Activated T-cell treated with anti-CD3 and anti-CD28 coated beads, Interleukin-2, amount 50 U/mL, for 4 hours (primary cell): ENCODE results near the gene ZNF396. TPM values are rescaled to one million over a fixed set of nuclear protein-coding genes. Genes with fewer than 3 reads are reported as not detected.

Experiments
- ATAC-seq, 2 donors: fragments of 200-7000 bp; cut with Tn5 transposase; one replicate each; pipeline ENCODE4 v1.10.0; 2021
- DNase-seq: peaks from one replicate; pipeline ENCODE4 v3.0.0-alpha.2; 2020
- H3K27me3 Mint-ChIP-seq: one replicate; pipeline ENCODE4 v1.8.0; 2021; ENCODE audit warnings: low read depth, mixed read lengths
- H3K36me3 Mint-ChIP-seq: one replicate; pipeline ENCODE4 v1.8.0; 2022; ENCODE audit warnings: mixed read lengths; ENCODE audit not compliant: insufficient read depth
- H3K4me1 Mint-ChIP-seq: one replicate; pipeline ENCODE4 v1.8.0; 2021; ENCODE audit warnings: low read depth, mixed read lengths
- H3K4me3 Mint-ChIP-seq: one replicate; pipeline ENCODE4 v1.8.0; 2021; ENCODE audit warnings: mild to moderate bottlenecking, moderate library complexity, mixed read lengths
- H3K9me3 Mint-ChIP-seq: one replicate; pipeline ENCODE4 v1.8.0; 2021; ENCODE audit warnings: mixed read lengths
- total RNA-seq, 3 donors: library from RNA; stranded (reverse); gene quantifications; one replicate each; pipeline ENCODE4 v1.2.1, GENCODE V29; 2021

ZNF396 gene
- total RNA-seq, 3 donors from 2014 or later = 0.20 to 0.49 (median 0.29) TPM

GRCh38 chr18:35335866-35336265, 41.3 kb downstream of the ZNF396 start:
- ATAC-seq (no peak), DNase-seq (no peak)
- H3K9me3 Mint-ChIP-seq = no peaks in the 10 kb centered on the region
- H3K4me3 Mint-ChIP-seq = no peak overlapping the region
- no peaks in the 10 kb centered on the region for H3K27me3 Mint-ChIP-seq
- peaks cover 60% of the 10 kb centered on the region for H3K36me3 Mint-ChIP-seq
- H3K4me1 Mint-ChIP-seq = peaks cover 31% of the 10 kb centered on the region

- Mint-ChIP-seq H3K36me3 (peaks cover 53% of the 10 kb centered on the region), H3K4me1 (peaks cover 24% of the 10 kb centered on the region), H3K4me3 (no peak overlapping the region), H3K27me3 (no peaks in the 10 kb centered on the region), H3K9me3 (no peaks in the 10 kb centered on the region)
- ATAC-seq (no peak), DNase-seq (no peak)
Observed at GRCh38 chr18:35334821-35335220, 42.3 kb downstream of the ZNF396 start.

GRCh38 chr18:35334212-35334611, 42.9 kb downstream of the ZNF396 start:
- peaks cover 47% of the 10 kb centered on the region for H3K36me3 Mint-ChIP-seq
- ATAC-seq (no peak), DNase-seq (no peak)
- peaks cover 17% of the 10 kb centered on the region for H3K4me1 Mint-ChIP-seq
- no peaks in the 10 kb centered on the region for H3K9me3 Mint-ChIP-seq
- no peak overlapping the region for H3K4me3 Mint-ChIP-seq
- no peaks in the 10 kb centered on the region for H3K27me3 Mint-ChIP-seq

- DNase-seq = no peak
- peaks cover 4% of the 10 kb centered on the region for H3K9me3 Mint-ChIP-seq
- H3K4me1 Mint-ChIP-seq = peaks cover 2% of the 10 kb centered on the region
- peaks cover 27% of the 10 kb centered on the region for H3K36me3 Mint-ChIP-seq
- no peak for ATAC-seq
- H3K27me3 Mint-ChIP-seq = no peaks in the 10 kb centered on the region
- no peak overlapping the region for H3K4me3 Mint-ChIP-seq
Observed at GRCh38 chr18:35331367-35332087, 45.6 kb downstream of the ZNF396 start.

GRCh38 chr18:35328868-35329267, 48.3 kb downstream of the ZNF396 start:
- no peaks in the 10 kb centered on the region for H3K4me1 Mint-ChIP-seq
- peaks cover 4% of the 10 kb centered on the region for H3K9me3 Mint-ChIP-seq
- no peaks in the 10 kb centered on the region for H3K27me3 Mint-ChIP-seq
- DNase-seq (no peak), ATAC-seq (no peak)
- H3K36me3 Mint-ChIP-seq = peaks cover 11% of the 10 kb centered on the region
- no peak overlapping the region for H3K4me3 Mint-ChIP-seq

GRCh38 chr18:35326695-35327387, 50.3 kb downstream of the ZNF396 start:
- ATAC-seq (no peak), DNase-seq (no peak)
- H3K9me3 Mint-ChIP-seq = peaks cover 4% of the 10 kb centered on the region
- no peaks in the 10 kb centered on the region for H3K27me3 Mint-ChIP-seq
- no peaks in the 10 kb centered on the region for H3K4me1 Mint-ChIP-seq
- peaks cover 1% of the 10 kb centered on the region for H3K36me3 Mint-ChIP-seq
- H3K4me3 Mint-ChIP-seq = no peak overlapping the region

GRCh38 chr18:35324926-35325655, 52.0 kb downstream of the ZNF396 start:
- no peak for ATAC-seq
- no peaks in the 10 kb centered on the region for H3K27me3 Mint-ChIP-seq
- peaks cover 1% of the 10 kb centered on the region for H3K36me3 Mint-ChIP-seq
- H3K4me1 Mint-ChIP-seq = no peaks in the 10 kb centered on the region
- no peak for DNase-seq
- H3K4me3 Mint-ChIP-seq = no peak overlapping the region
- H3K9me3 Mint-ChIP-seq = peaks cover 4% of the 10 kb centered on the region

- H3K9me3 Mint-ChIP-seq = no peaks in the 10 kb centered on the region
- no peaks in the 10 kb centered on the region for H3K36me3 Mint-ChIP-seq
- no peaks in the 10 kb centered on the region for H3K27me3 Mint-ChIP-seq
- no peak for ATAC-seq
- H3K4me1 Mint-ChIP-seq = no peaks in the 10 kb centered on the region
- no peak for DNase-seq
- no peak overlapping the region for H3K4me3 Mint-ChIP-seq
Observed at GRCh38 chr18:35322486-35323458, 54.4 kb downstream of the ZNF396 start.

Other genes starting within 250 kb of the ZNF396 start
- 10 to 100 TPM; 14.3 to 14.9 (median 14.8) TPM for gene ZNF397, start 136.3 kb downstream of the ZNF396 start, total RNA-seq
- 1 to 10 TPM; 5.0 to 8.5 (median 5.1) TPM for gene ZSCAN30, start 87.1 kb downstream of the ZNF396 start, total RNA-seq
- 10 to 100 TPM; 53.5 to 61.5 (median 59.6) TPM for gene ZNF24, start 32.9 kb downstream of the ZNF396 start, total RNA-seq
- gene INO80C, start 120.6 kb upstream of the ZNF396 start, total RNA-seq = 10 to 100 TPM; 39.0 to 51.7 (median 41.8) TPM
- gene GALNT1, start 204.4 kb upstream of the ZNF396 start, total RNA-seq = 10 to 100 TPM; 39.5 to 47.0 (median 43.9) TPM